Kidney epithelial cell (primary cell): ENCODE measurements around the gene RNF212. TPM values are rescaled to one million over a fixed set of nuclear protein-coding genes. Genes with fewer than 3 reads are reported as not detected.

ENCODE experiments used
- DNase-seq: peaks from one replicate; pipeline ENCODE4 v3.0.0-alpha.2; 2010; ENCODE audit warnings: low read depth
- H3K27me3 ChIP-seq: 2 replicates; pipeline ENCODE4 v1.6.0; 2011; ENCODE audit warnings: low read length; ENCODE audit not compliant: control insufficient read depth, insufficient read depth
- H3K36me3 ChIP-seq: 2 replicates; pipeline ENCODE4 v1.5.1; 2011; ENCODE audit warnings: low read length; ENCODE audit not compliant: control insufficient read depth, insufficient read depth
- H3K4me3 ChIP-seq: 2 replicates; pipeline ENCODE4 v1.5.1; 2011; ENCODE audit warnings: low read depth, mild to moderate bottlenecking, control low read depth, low read length
- CTCF ChIP-seq: IDR thresholded peaks from 2 replicates; pipeline ENCODE4 v1.5.1; 2011; ENCODE audit warnings: mild to moderate bottlenecking, moderate library complexity, low read length, control low read depth, inconsistent platforms; ENCODE audit not compliant: insufficient read depth, poor library complexity, severe bottlenecking
- total RNA-seq: library from RNA; depleted of rRNA; stranded (reverse); fragments of >200 nt; gene quantifications from 2 replicates; pipeline ENCODE4 v1.2.3, GENCODE V29; 2015

Gene RNF212
- total RNA-seq, 1 donor from 2014 or later: 5.2 TPM

DNA sequence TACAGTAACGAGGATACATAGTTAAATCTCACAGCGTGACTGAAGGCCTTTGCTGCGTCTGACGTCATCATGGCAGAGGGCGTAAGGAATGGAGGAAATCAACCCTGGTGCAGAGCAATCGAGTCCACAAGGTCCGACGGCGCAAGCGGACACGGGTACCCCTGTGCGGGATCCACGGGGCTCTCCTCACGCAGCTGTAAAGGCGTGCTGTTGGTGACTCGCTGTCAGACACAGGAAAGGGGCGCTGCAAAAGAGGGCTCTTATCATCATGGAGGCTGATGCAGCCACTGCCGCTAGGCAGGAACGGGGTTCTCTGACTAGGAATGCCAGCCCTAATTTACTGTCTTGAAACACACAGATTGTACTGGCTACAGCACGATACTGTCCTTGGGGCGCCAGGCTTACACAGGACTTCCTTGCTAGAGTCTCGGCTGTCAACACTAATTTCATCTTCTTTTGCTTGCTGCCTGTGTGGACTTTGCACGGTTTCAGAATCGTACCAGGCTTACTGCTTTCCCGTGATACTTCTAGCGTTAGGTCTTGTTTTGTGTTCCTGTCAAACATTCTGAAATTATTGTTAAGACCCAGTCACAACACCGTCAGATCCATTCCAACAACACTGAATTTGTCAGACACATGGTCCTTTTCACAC lies 13.6 kb downstream of the RNF212 start:
- Histone ChIP-seq H3K27me3 (no peaks in the 10 kb centered on the region), H3K36me3 (no peaks in the 10 kb centered on the region)
- no peak for TF ChIP-seq CTCF

GRCh38 chr4:1099270-1099669 lies 14.1 kb downstream of the RNF212 start:
- H3K27me3 ChIP-seq: no peaks in the 10 kb centered on the region
- DNase-seq: no peak
- H3K36me3 ChIP-seq: no peaks in the 10 kb centered on the region
- no peak for TF ChIP-seq CTCF
- no peak overlapping the region for H3K4me3 ChIP-seq

More for the DNA sequence above, 13.6 kb downstream of the RNF212 start:
- H3K4me3 ChIP-seq: no peak overlapping the region
- DNase-seq: no peak

DNA sequence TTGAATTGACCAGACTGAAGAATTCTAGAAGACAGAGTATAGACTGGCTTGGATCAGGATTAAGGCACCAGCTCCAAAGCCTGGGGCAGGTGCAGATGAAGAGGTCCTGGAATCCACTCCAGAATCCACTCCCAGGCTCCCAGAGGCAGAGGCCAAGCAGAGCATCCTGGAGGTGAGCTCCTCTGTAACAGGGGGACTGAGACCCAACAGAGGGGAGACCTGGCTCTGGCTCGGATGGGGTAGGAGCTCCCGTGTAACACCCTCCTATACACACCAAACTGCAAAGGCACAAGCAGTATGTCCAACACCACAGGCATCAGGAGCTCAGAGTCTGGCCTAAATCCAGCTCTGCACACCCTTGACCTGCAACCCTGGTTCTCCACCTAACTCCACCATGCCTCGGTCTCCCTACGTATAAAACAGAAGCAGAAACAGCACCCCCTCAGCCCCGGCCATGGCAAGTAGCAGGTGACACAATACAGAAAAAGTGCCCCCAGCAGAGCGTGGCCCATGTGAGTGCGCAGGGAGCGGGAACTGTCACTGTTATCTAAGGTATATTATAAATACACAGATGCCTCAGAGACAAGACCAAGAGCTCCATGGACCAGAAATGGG lies 14.9 kb downstream of the RNF212 start:
- Histone ChIP-seq H3K36me3 (no peaks in the 10 kb centered on the region), H3K27me3 (no peaks in the 10 kb centered on the region), H3K4me3 (no peak overlapping the region)
- TF ChIP-seq CTCF: no peak
- no peak for DNase-seq

DNA sequence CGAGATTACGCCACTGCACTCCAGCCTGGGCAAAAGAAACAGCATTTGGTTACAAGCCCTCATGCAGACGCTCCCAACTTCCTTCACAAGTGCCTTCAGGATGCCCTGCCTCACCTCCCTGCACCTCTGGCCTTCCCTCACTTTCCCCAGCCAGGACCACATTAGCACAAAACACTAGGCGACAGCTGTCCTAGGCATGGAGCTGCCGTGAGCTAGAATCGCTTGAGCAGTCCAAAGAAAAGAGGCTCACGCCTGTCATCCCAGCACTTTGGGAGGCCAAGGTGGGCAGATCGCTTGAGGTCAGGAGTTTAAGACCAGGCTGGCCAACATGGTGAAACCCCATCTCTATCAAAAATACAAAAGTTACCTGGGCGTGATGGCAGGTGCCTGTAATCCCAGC lies 15.8 kb downstream of the RNF212 start:
- no peak overlapping the region for H3K4me3 ChIP-seq
- DNase-seq: no peak
- no peaks in the 10 kb centered on the region for H3K27me3 ChIP-seq
- no peaks in the 10 kb centered on the region for H3K36me3 ChIP-seq
- no peak for TF ChIP-seq CTCF

DNA sequence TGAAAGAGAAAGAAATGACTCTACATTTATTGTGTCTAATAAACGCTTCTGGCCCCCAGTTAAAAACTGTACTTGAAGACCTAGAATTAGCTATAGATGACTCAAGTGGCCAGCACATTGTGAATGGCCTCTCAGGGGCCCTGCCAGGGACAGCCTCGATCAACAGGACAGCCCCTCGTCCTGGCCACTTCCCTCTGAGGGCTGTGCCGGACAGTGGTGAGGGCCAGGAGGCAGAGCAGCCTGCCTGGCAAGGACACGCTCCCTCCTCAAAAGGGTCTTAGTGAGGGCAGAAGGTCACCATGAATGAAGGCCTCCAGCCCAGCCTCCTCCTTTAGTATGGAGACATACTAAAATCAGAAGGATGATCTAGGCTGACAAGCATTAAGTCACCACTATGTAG lies 16.5 kb downstream of the RNF212 start:
- Histone ChIP-seq H3K36me3 (no peaks in the 10 kb centered on the region), H3K4me3 (no peak overlapping the region), H3K27me3 (peaks cover under 1% of the 10 kb centered on the region)
- TF ChIP-seq CTCF: no peak
- no peak for DNase-seq

DNA sequence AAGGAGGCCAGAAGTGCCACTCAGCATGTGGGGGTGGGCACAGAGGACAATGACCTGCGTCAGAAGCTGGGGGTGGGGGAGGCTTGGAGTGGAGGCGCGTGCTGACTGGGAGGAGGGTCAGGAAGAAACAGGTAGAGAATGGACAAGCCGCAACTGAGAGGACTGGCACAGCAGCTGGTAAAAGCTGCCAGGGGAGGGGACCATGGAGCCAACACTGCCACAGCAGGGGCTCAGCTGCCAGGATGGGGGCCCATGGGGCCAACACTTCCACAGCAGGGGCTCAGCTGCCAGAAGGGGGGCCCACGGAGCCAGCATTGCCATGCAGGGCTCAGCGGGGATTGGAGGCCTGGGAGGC lies 19.1 kb downstream of the RNF212 start:
- no peak for TF ChIP-seq CTCF
- H3K4me3 ChIP-seq: no peak overlapping the region
- no peaks in the 10 kb centered on the region for H3K36me3 ChIP-seq
- no peak for DNase-seq
- H3K27me3 ChIP-seq: peaks cover 2% of the 10 kb centered on the region
